OCI-LY3 (cell line): ENCODE measurements around the gene FMNL2.

Experiments
- H2AFZ ChIP-seq: fragments of 200-600, 300-600 bp; shearing (Covaris generic); 2 replicates; pipeline ENCODE4 v1.6.0; 2014; ENCODE audit warnings: antibody characterized with exemption, low read depth, low read length
- H3K27ac ChIP-seq: fragments of 200-600, 300-600 bp; sonication (generic); 2 replicates; pipeline ENCODE4 v1.5.1; 2014; ENCODE audit warnings: mild to moderate bottlenecking, low read length, moderate library complexity, mixed read lengths
- H3K27me3 ChIP-seq: fragments of 200-600, 300-600 bp; sonication (generic); 2 replicates; pipeline ENCODE4 v1.6.1; 2014; ENCODE audit warnings: low read depth, low read length, mixed read lengths
- H3K36me3 ChIP-seq: fragments of 200-600, 300-600 bp; sonication (generic); replicated peaks from 2 replicates; pipeline ENCODE3; 2014; ENCODE audit warnings: low read depth, low read length, mixed read lengths
- H3K4me1 ChIP-seq: fragments of 300-600, 200-600 bp; sonication (generic); 2 replicates; pipeline ENCODE4 v1.6.1; 2014; ENCODE audit warnings: low read length, mixed read lengths
- H3K4me2 ChIP-seq: fragments of 200-600, 300-600 bp; sonication (generic); 2 replicates; pipeline ENCODE4 v1.6.1; 2014; ENCODE audit warnings: low read length, mixed read lengths
- H3K4me3 ChIP-seq: fragments of 300-600, 200-600 bp; sonication (generic); 2 replicates; pipeline ENCODE4 v1.5.1; 2014; ENCODE audit warnings: antibody characterized with exemption, mild to moderate bottlenecking, low read length, moderate library complexity
- H3K79me2 ChIP-seq: fragments of 300-600, 200-600 bp; shearing (Covaris generic); 2 replicates; pipeline ENCODE4 v1.6.1; 2014; ENCODE audit warnings: mild to moderate bottlenecking, low read length, mixed read lengths
- H3K9ac ChIP-seq: fragments of 300-600, 200-600 bp; shearing (Covaris generic); 2 replicates; pipeline ENCODE4 v1.6.0; 2014; ENCODE audit warnings: mild to moderate bottlenecking, low read length, moderate library complexity
- H3K9me3 ChIP-seq: fragments of 200-600, 300-600 bp; shearing (Covaris generic); 2 replicates; pipeline ENCODE4 v1.6.1; 2014; ENCODE audit warnings: low read length, mixed read lengths; ENCODE audit not compliant: insufficient read depth
- H4K20me1 ChIP-seq: fragments of 200-600, 300-600 bp; sonication (generic); 2 replicates; pipeline ENCODE4 v1.6.1; 2016; ENCODE audit warnings: low read length, mixed read lengths; ENCODE audit not compliant: insufficient read depth
- CTCF ChIP-seq: fragments of 200-600, 300-600 bp; sonication (generic); IDR thresholded peaks from 2 replicates; pipeline ENCODE4 v1.5.1; 2014; ENCODE audit warnings: antibody characterized with exemption, low read length, low read depth
- EZH2phosphoT487 ChIP-seq: fragments of 200-600 bp; shearing (Covaris generic); IDR thresholded peaks from 2 replicates; pipeline ENCODE4 v1.6.1; 2018; ENCODE audit warnings: antibody characterized with exemption, mixed run types, low read depth

The FMNL2 gene

DNA sequence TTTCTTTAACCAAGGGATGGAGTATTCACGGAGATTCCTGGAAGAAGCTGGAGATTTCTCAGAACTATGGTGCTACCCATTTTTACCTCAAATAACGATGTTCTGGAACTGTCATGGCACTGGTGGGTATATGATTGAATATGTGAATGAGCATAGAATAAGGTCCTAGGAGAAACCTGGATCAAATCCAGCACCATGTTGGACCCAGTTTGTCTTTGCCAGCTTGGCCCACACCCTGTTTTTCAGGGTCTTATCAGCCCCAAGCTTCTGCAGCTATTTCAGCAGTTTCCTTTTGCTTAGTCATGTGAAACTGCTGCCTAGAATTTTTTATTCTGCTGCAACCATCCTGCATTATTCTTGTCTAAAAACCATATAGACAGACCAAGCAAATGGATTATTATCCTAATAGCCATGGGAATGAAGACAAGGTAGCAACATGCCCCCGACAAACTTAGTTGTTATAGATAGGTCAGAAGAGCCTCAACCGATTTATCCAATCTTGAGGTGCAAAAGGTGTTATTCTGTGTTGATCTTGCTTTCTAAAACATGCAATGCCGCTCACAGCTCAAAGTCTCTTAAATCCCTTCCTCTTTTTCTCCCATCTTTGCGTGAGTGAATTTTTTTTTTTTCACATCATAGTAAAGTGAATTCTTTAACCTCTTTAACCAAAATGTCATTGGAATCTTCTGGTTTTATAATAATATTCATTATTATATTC, 248.7 kb downstream of the FMNL2 start:
- peaks cover 13% of the 10 kb centered on the region for H3K4me1 ChIP-seq

DNA sequence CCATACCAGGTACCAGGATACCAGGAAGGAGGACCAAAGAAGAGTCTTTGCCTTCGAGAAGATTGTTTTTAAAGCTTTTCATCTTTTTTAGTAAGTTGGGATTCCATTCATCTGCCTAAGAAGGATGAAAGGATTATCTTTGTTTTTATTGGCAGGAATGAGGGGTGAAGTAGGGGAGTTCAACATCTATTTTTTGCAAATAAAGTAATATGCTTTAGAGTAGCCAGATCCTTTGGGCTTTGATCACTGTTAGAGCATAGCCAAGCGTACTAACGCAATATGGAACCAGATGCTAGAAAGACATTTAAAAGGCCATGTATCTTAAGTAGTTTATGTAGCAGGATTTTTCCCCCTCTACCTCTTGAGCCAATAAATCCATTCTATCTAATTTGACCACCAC, 249.3 kb downstream of the FMNL2 start:
- no peak overlapping the region for H3K9ac ChIP-seq
- H3K27ac ChIP-seq, result no peak overlapping the region
- no peaks in the 10 kb centered on the region for H3K79me2 ChIP-seq
- no peaks in the 10 kb centered on the region for H4K20me1 ChIP-seq
- no peaks in the 10 kb centered on the region for H3K36me3 ChIP-seq
- H2AFZ ChIP-seq, result no peak overlapping the region
- no peak overlapping the region for H3K4me3 ChIP-seq
- TF ChIP-seq CTCF (no peak), EZH2phosphoT487 (no peak)
- peaks cover 19% of the 10 kb centered on the region for H3K4me1 ChIP-seq
- H3K9me3 ChIP-seq, result no peaks in the 10 kb centered on the region
- no peaks in the 10 kb centered on the region for H3K27me3 ChIP-seq
- no peak overlapping the region for H3K4me2 ChIP-seq

More for the DNA sequence above, 248.7 kb downstream of the FMNL2 start:
- Histone ChIP-seq H2AFZ (no peak overlapping the region), H4K20me1 (no peaks in the 10 kb centered on the region), H3K36me3 (no peaks in the 10 kb centered on the region), H3K4me2 (no peak overlapping the region), H3K4me3 (no peak overlapping the region), H3K9ac (no peak overlapping the region), H3K9me3 (no peaks in the 10 kb centered on the region), H3K27me3 (no peaks in the 10 kb centered on the region), H3K79me2 (no peaks in the 10 kb centered on the region), H3K27ac (no peak overlapping the region)
- TF ChIP-seq EZH2phosphoT487 (no peak), CTCF (no peak)

GRCh38 chr2:152585830-152586484, 251.0 kb downstream of the FMNL2 start:
- H3K4me3 ChIP-seq, result no peak overlapping the region
- H3K27me3 ChIP-seq, result no peaks in the 10 kb centered on the region
- no peak overlapping the region for H3K9ac ChIP-seq
- no peaks in the 10 kb centered on the region for H3K9me3 ChIP-seq
- no peak for TF ChIP-seq CTCF
- TF ChIP-seq EZH2phosphoT487, result no peak
- H3K27ac ChIP-seq, result no peak overlapping the region
- H3K4me1 ChIP-seq, result peaks cover 23% of the 10 kb centered on the region
- no peak overlapping the region for H3K4me2 ChIP-seq
- H4K20me1 ChIP-seq, result no peaks in the 10 kb centered on the region
- no peak overlapping the region for H2AFZ ChIP-seq
- no peaks in the 10 kb centered on the region for H3K36me3 ChIP-seq
- no peaks in the 10 kb centered on the region for H3K79me2 ChIP-seq

GRCh38 chr2:152587187-152587947, 252.4 kb downstream of the FMNL2 start:
- no peaks in the 10 kb centered on the region for H3K79me2 ChIP-seq
- H3K27me3 ChIP-seq, result no peaks in the 10 kb centered on the region
- no peaks in the 10 kb centered on the region for H3K9me3 ChIP-seq
- no peaks in the 10 kb centered on the region for H4K20me1 ChIP-seq
- no peak overlapping the region for H3K9ac ChIP-seq
- H3K4me1 ChIP-seq, result peaks cover 23% of the 10 kb centered on the region
- H3K36me3 ChIP-seq, result no peaks in the 10 kb centered on the region
- TF ChIP-seq EZH2phosphoT487, result no peak
- TF ChIP-seq CTCF, result no peak
- H3K4me2 ChIP-seq, result no peak overlapping the region
- H2AFZ ChIP-seq, result no peak overlapping the region
- no peak overlapping the region for H3K27ac ChIP-seq
- no peak overlapping the region for H3K4me3 ChIP-seq
